Measurements from ENCODE around the gene ALDH7A1.

Gene ALDH7A1

GRCh38 chr5:126501448-126501847 lies 93.6 kb downstream of the ALDH7A1 start:
- no peak for DNase-seq

GRCh38 chr5:126499853-126500342 lies 95.1 kb downstream of the ALDH7A1 start:
- no peak for DNase-seq

- DNase-seq = no peak
Observed at GRCh38 chr5:126499278-126499677, 95.7 kb downstream of the ALDH7A1 start.

- no peak for DNase-seq
Observed at GRCh38 chr5:126497506-126497905, 97.5 kb downstream of the ALDH7A1 start.

- no peak for DNase-seq
Observed at GRCh38 chr5:126494393-126494792, 100.6 kb downstream of the ALDH7A1 start.

GRCh38 chr5:126492939-126493338 lies 102.1 kb downstream of the ALDH7A1 start:
- DNase-seq = no peak

GRCh38 chr5:126490167-126490940 lies 104.7 kb downstream of the ALDH7A1 start:
- no peak for DNase-seq

- DNase-seq = no peak
Observed at GRCh38 chr5:126488443-126489065, 106.5 kb downstream of the ALDH7A1 start.

- no peak for DNase-seq
Observed at GRCh38 chr5:126487596-126487995, 107.4 kb downstream of the ALDH7A1 start.

GRCh38 chr5:126486332-126486731 lies 108.7 kb downstream of the ALDH7A1 start:
- no peak for DNase-seq

GRCh38 chr5:126484253-126484652 lies 110.8 kb downstream of the ALDH7A1 start:
- DNase-seq = no peak

- peak; percentile 10 for DNase-seq
Observed at GRCh38 chr5:126483156-126483555, 111.9 kb downstream of the ALDH7A1 start.

GRCh38 chr5:126482591-126482990 lies 112.4 kb downstream of the ALDH7A1 start:
- no peak for DNase-seq

GRCh38 chr5:126481243-126481642 lies 113.8 kb downstream of the ALDH7A1 start:
- no peak for DNase-seq
